ENCODE measurements around the gene ZNF556.

DNA sequence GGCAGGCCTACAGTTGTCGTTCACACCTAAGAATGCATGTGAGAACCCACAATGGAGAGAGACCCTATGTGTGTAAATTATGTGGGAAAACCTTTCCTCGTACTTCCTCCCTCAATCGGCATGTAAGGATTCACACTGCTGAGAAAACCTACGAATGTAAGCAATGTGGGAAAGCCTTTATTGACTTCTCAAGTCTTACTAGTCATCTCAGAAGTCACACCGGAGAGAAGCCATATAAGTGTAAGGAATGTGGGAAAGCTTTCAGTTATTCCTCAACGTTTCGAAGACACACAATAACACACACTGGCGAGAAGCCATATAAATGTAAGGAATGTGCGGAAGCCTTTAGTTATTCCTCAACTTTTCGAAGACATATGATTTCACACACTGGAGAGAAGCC, 14.5 kb upstream of the ZNF556 start:
- TF ChIP-seq EZH2 (IDR thresholded peaks at IDR 0.05; ENCODE audit: borderline replicate concordance, control insufficient read depth, low read depth, low read length) (no peak), GABPA (IDR thresholded peaks at IDR 0.05; ENCODE audit: low read depth) (no peak), CREB1 (IDR thresholded peaks at IDR 0.05; ENCODE audit: low read depth) (no peak), TCF12 (IDR thresholded peaks at IDR 0.05; ENCODE audit: low read depth, low read length) (no peak), POLR2A (IDR thresholded peaks at IDR 0.05; ENCODE audit: low read depth, low read length) (no peak)
- TF ChIP-seq, protein P1, sequence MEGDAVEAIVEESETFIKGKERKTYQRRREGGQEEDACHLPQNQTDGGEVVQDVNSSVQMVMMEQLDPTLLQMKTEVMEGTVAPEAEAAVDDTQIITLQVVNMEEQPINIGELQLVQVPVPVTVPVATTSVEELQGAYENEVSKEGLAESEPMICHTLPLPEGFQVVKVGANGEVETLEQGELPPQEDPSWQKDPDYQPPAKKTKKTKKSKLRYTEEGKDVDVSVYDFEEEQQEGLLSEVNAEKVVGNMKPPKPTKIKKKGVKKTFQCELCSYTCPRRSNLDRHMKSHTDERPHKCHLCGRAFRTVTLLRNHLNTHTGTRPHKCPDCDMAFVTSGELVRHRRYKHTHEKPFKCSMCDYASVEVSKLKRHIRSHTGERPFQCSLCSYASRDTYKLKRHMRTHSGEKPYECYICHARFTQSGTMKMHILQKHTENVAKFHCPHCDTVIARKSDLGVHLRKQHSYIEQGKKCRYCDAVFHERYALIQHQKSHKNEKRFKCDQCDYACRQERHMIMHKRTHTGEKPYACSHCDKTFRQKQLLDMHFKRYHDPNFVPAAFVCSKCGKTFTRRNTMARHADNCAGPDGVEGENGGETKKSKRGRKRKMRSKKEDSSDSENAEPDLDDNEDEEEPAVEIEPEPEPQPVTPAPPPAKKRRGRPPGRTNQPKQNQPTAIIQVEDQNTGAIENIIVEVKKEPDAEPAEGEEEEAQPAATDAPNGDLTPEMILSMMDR (IDR thresholded peaks at IDR 0.05 in 2 of 3, conservative IDR thresholded peaks at IDR 0.05 in 1 of 3; ENCODE audit: control insufficient read depth in 2 of 3, extremely low read depth in 1 of 3, insufficient read depth in 1 of 3, low read depth in 3 of 3, low read length in 3 of 3), result no peak
- TF ChIP-seq, protein P2, sequence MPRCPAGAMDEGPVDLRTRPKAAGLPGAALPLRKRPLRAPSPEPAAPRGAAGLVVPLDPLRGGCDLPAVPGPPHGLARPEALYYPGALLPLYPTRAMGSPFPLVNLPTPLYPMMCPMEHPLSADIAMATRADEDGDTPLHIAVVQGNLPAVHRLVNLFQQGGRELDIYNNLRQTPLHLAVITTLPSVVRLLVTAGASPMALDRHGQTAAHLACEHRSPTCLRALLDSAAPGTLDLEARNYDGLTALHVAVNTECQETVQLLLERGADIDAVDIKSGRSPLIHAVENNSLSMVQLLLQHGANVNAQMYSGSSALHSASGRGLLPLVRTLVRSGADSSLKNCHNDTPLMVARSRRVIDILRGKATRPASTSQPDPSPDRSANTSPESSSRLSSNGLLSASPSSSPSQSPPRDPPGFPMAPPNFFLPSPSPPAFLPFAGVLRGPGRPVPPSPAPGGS (IDR thresholded peaks at IDR 0.05; ENCODE audit: borderline replicate concordance, insufficient read depth, low read depth, low read length, poor library complexity, severe bottlenecking), result no peak

Measured in GM12878 (cell line).